GM20000 (cell line): ENCODE data around the gene PLGRKT.
"Not testable (repeated sequence)": the region's sequence is repeated elsewhere in the genome, so short reads cannot be mapped to it uniquely, and the experiment has no call there.

Experiments
- DNase-seq: peaks from one replicate; pipeline ENCODE4 v3.0.0; 2012; ENCODE audit warnings: low spot score
- TF ChIP-seq, protein P1 (sequence below): IDR thresholded peaks from 2 replicates; pipeline ENCODE4 v1.5.1; 2012; ENCODE audit warnings: mild to moderate bottlenecking, control low read depth; ENCODE audit errors: extremely low read depth, missing control alignments

PLGRKT gene

DNA sequence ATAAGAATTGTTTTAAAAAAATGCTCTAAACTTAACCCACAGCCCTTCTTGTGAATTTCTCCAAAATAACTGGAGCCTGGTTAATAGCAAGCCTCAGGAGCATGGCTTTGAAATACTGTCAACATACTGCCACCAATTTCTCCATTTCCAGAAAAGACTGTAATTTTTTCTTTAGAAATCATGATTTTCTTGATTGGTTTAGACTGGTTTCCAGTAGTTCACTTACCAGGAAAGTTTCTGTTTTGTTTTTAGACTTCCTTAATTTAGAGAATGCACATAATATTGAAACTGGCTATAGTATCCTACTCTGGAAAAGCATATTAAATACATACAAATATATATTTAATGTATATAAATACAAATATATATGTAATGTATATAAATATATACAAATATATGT, 8.2 kb upstream of the PLGRKT start:
- DNase-seq: no peak
- TF ChIP-seq, protein P1, sequence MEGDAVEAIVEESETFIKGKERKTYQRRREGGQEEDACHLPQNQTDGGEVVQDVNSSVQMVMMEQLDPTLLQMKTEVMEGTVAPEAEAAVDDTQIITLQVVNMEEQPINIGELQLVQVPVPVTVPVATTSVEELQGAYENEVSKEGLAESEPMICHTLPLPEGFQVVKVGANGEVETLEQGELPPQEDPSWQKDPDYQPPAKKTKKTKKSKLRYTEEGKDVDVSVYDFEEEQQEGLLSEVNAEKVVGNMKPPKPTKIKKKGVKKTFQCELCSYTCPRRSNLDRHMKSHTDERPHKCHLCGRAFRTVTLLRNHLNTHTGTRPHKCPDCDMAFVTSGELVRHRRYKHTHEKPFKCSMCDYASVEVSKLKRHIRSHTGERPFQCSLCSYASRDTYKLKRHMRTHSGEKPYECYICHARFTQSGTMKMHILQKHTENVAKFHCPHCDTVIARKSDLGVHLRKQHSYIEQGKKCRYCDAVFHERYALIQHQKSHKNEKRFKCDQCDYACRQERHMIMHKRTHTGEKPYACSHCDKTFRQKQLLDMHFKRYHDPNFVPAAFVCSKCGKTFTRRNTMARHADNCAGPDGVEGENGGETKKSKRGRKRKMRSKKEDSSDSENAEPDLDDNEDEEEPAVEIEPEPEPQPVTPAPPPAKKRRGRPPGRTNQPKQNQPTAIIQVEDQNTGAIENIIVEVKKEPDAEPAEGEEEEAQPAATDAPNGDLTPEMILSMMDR: no peak

DNA sequence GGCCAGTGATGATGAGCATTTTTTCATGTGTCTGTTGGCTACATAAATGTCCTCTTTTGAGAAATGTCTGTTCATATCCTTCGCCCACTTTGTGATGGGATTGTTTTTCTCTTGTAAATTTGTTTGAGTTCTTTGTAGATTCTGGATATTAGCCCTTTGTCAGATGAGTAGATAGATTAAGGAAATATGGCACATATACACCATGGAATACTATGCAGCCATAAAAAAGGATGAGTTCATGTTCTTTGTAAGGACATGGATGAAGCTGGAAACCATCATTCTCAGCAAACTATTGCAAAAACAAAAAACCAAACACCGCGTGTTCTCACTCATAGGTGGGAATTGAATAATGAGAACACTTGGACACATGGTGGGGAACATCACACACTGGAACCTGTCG, 7.4 kb upstream of the PLGRKT start:
- not testable (repeated sequence) for DNase-seq

DNA sequence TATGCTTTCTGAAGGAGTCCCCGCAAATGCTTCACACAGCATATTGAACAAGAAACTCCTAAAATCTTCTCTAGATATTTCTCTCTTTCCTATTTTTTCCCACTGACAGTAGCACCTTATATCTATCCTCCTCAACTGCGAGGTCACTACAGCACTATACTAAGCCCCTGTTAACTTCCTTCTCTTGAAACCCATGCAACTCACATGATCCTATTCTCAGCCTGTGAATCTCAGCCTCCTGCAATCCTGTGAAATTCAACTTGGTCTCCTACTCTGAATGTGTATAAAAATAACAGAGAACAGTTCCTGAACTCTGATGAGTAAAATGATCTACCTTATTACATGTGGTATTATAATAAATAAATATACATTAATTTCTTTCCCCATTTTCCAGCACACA, 6.1 kb upstream of the PLGRKT start:
- TF ChIP-seq, protein P1: no peak
- no peak for DNase-seq

DNA sequence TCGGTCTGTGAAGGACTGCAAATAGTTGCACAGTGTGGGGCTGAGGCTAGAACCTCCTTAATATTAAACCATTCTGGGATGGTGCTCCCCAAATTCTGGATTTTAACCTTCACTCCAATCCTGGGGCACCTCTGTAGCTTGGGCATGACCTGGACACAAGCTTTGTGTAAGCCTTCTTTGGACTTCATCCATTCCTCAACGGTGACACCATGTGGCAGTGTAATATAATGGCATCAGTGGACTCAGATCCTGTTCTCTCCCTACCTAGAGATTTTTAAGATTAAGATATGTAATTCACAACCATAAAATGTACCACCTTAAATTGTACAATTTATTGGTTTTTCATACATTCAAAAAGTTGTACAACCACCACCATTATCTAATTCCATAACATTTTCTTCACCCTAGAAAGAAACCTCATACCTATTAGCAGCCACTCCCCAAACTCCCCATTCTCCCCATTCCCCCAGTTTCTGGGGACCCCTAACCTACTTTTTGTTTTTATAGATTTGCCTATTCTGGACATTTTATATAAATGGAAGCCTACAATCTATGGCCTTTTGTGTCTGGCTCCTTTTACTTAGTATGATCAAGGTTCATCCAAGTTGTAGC, 4.8 kb upstream of the PLGRKT start:
- DNase-seq: no peak

DNA sequence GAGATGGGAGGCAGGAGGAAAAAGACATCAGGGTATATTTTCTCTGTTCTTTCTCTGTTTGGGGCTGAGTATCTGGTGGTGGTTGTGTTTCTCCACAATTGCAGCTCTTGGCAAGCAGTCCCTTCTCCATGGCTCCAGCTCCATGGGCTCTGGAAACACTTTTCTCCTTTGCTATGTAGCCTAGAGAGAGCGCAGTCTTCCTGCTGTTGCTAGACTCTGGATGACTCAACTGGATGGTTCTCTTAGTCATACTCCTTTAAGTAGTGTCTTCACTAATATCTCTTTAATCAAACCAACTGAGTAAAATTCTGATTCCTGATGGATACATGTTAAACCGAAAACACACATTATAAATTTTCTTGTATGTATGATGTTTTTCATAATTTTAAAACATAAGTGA, 3.3 kb upstream of the PLGRKT start:
- TF ChIP-seq, protein P1: no peak
- no peak for DNase-seq

More for the DNA sequence above, 4.8 kb upstream of the PLGRKT start:
- TF ChIP-seq, protein P1: peak; percentile 68

DNA sequence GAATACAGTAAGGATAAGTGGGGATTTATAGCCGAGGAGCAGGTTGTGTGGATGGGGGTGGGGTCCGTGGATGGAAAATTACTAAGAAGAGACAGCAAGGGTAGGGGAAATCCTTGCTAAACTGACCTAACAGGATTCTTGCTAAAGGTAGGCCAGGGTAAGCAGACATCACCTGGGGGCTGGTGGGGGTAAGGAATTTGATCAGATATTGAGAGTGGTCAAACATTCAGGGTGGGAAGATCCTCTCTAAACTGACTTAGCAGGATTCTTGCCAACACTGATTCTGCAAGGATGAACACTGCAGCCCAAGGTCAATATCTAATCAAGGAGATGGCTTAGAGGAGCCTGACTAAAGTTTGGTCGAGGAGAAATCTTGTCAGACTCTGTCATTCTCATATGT, 2.7 kb upstream of the PLGRKT start:
- DNase-seq: no peak
- TF ChIP-seq, protein P1: no peak

DNA sequence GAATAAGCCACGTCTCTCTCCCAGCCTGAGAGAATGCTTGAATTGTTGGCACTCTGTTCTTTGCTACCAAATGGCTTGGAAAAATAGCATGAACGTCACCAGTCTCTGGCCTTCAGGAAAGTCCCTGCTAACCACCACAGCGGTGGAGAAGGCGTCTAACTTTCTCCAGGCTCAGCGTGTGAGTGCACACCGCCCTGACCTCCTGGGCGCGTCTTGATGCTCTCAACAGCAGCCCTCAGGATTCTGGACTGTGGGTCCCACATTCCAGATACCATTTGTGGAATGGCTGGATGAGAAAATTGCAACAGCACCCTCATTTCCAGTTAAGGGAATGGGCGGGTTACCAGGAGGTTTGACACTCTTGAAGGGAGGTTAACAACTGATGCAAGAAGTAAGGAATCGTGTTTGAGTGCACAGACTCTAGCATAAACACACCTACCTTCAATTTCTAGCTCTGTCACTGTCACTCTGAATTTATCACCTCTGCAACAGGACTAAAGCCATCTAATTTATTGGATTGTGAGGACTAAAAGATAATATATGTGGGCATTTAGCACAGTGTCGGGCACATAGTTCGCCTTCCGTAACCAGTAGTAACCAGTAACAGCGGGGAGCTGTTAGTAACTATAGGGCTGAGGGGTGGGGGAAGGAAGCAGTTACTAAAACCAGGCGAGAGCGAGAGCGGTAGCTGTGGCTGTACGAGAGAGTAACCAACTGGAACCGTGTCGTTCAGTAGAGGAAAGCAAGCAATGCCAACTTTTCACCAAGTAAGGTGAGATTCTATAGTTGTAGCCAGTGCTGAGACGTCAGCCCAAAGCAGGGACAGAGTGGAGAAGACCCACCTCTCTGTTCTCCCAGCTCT, 807 bp upstream of the PLGRKT start:
- DNase-seq: peak; percentile 68
- TF ChIP-seq, protein P1: no peak
